Natural killer cell (primary cell): ENCODE results near the gene SUDS3. TPM values are rescaled to one million over a fixed set of nuclear protein-coding genes. Genes with fewer than 3 reads are reported as not detected.
"Not testable (repeated sequence)": the region's sequence is repeated elsewhere in the genome, so short reads cannot be mapped to it uniquely, and the experiment has no call there.

Experiments used
- ATAC-seq, 3 donors: fragments of 150-1000 bp in 2 of 3; fragments of 200-7000 bp in 1 of 3; cut with Tn5 transposase; 1 replicate in 1 of 3; 2 replicates in 2 of 3; pipeline ENCODE4 v1.10.0; 2021; ENCODE audit warnings: mild to moderate bottlenecking in 2 of 3, moderate library complexity in 2 of 3
- DNase-seq, 2 donors: peaks; one replicate each; pipeline versions ENCODE4 v3.0.0 to v3.0.0-alpha.2; 2013 to 2021; ENCODE audit warnings: mixed read lengths in 1 of 2
- H3K27ac ChIP-seq: one replicate; pipeline ENCODE4 v1.5.1; 2013; ENCODE audit warnings: mild to moderate bottlenecking, low read length
- H3K27me3 ChIP-seq: one replicate; pipeline ENCODE4 v1.6.1; 2013; ENCODE audit warnings: low read length; ENCODE audit not compliant: control insufficient read depth, insufficient read depth
- H3K36me3 ChIP-seq: one replicate; pipeline ENCODE4 v1.6.1; 2013; ENCODE audit warnings: low read length; ENCODE audit not compliant: control insufficient read depth, insufficient read depth
- H3K4me1 ChIP-seq: one replicate; pipeline ENCODE4 v1.6.1; 2013; ENCODE audit warnings: low read length; ENCODE audit not compliant: control insufficient read depth, insufficient read depth
- H3K4me3 ChIP-seq: one replicate; pipeline ENCODE4 v1.5.1; 2013; ENCODE audit warnings: low read length
- H3K9me3 ChIP-seq: one replicate; pipeline ENCODE4 v1.6.1; 2013; ENCODE audit warnings: low read length; ENCODE audit not compliant: control insufficient read depth, insufficient read depth
- H3K27ac Mint-ChIP-seq, 2 donors: one replicate each; pipeline ENCODE4 v1.8.0; 2022; ENCODE audit warnings: mild to moderate bottlenecking in 2 of 2, mixed read lengths in 2 of 2, moderate library complexity in 1 of 2
- H3K27me3 Mint-ChIP-seq, 2 donors: one replicate each; pipeline ENCODE4 v1.8.0; 2022; ENCODE audit warnings: low read depth in 2 of 2, mixed read lengths in 2 of 2
- H3K36me3 Mint-ChIP-seq: one replicate; pipeline ENCODE4 v1.8.0; 2022; ENCODE audit warnings: mixed read lengths
- H3K4me1 Mint-ChIP-seq, 2 donors: one replicate each; pipeline ENCODE4 v1.8.0; 2022; ENCODE audit warnings: mixed read lengths in 2 of 2
- H3K4me3 Mint-ChIP-seq: one replicate; pipeline ENCODE4 v1.8.0; 2022; ENCODE audit warnings: mild to moderate bottlenecking, moderate library complexity, mixed read lengths
- H3K9me3 Mint-ChIP-seq, 2 donors: one replicate each; pipeline ENCODE4 v1.8.0; 2022; ENCODE audit warnings: mixed read lengths in 2 of 2
- CTCF ChIP-seq: fragments of 200-600 bp; IDR thresholded peaks from one replicate; pipeline ENCODE4 v1.8.0; 2022; ENCODE audit warnings: antibody characterized with exemption
- WGBS: methylation state at CpG from one replicate; pipeline ENCODE4 v1.1.7; 2013; ENCODE audit warnings: missing lambda C conversion rate; ENCODE audit not compliant: insufficient coverage; 5-methylcytosine and 5-hydroxymethylcytosine counted together
- intact Hi-C: fragments of 100-400 bp; cut with micrococcal nuclease; formaldehyde crosslinking; loops from one replicate; pipeline ENCODE4 v1.14.2; 2022
- total RNA-seq, 4 donors: library from RNA; stranded (reverse); fragments of 120-200 nt in 1 of 4; gene quantifications; one replicate each; pipeline versions ENCODE4 v1.2.3 to v1.2.4, GENCODE V29; 2013 to 2022

SUDS3 gene
- total RNA-seq, 3 donors from 2014 or later (not counting 1 experiment from before 2014, with no cell fraction given) = 27.5 to 40.3 (median 35.7) TPM

DNA sequence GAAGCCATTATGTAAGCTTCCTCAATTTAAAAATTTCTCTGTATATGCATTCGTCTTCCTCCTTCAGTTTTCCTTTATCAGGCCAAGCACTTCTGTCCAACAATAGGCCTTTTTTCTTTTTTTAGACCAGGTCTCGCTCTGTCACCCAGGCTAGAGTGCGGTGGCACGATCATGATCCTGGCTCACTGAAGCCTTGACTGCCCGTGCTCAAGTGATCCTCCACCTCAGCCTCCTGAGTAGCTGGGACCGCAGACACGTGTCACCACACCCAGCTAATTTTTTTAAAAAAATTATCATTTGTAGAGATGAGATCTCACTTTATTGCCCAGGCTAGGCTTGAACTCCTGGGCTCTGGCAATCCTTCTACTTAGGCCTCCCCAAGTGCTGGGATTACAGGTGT, 29.5 kb upstream of the SUDS3 start:
- intact Hi-C loops = no loop called here
- Histone ChIP-seq H3K36me3 (no peaks in the 10 kb centered on the region), H3K27ac (peak overlapping the region; percentile 42), H3K27me3 (no peaks in the 10 kb centered on the region), H3K4me3 (no peak overlapping the region), H3K4me1 (peaks cover 11% of the 10 kb centered on the region), H3K9me3 (no peaks in the 10 kb centered on the region)
- DNase-seq = no peak
- Mint-ChIP-seq H3K9me3 (no peaks in the 10 kb centered on the region), H3K36me3 (no peaks in the 10 kb centered on the region), H3K4me3 (peak overlapping the region; percentile 33), H3K4me1 (peaks cover 46 to 52% of the 10 kb centered on the region in 2 donors), H3K27me3 (no peaks in the 10 kb centered on the region), H3K27ac (peak overlapping the region; percentile 50 to 76)
- TF ChIP-seq CTCF = no peak
- peak; percentile 41 to 68 (median 67) for ATAC-seq
- WGBS = 43% methylated on average over 5 of the region's 7 CpGs

GRCh38 chr12:118347916-118348315, 28.4 kb upstream of the SUDS3 start:
- Histone ChIP-seq H3K4me3 (no peak overlapping the region), H3K9me3 (no peaks in the 10 kb centered on the region), H3K27me3 (no peaks in the 10 kb centered on the region), H3K36me3 (no peaks in the 10 kb centered on the region), H3K27ac (no peak overlapping the region), H3K4me1 (peaks cover 7% of the 10 kb centered on the region)
- no peak for DNase-seq
- WGBS = 89% methylated on average over 2 of the region's 2 CpGs
- no peak for TF ChIP-seq CTCF
- Mint-ChIP-seq H3K9me3 (no peaks in the 10 kb centered on the region), H3K4me1 (peaks cover 45 to 51% of the 10 kb centered on the region in 2 donors), H3K27me3 (no peaks in the 10 kb centered on the region), H3K36me3 (no peaks in the 10 kb centered on the region), H3K4me3 (peak overlapping the region; percentile 33), H3K27ac (peak overlapping the region; percentile 50 to 76)
- intact Hi-C loops = no loop called here
- ATAC-seq = no peak

- ATAC-seq (no peak), DNase-seq (no peak)
- Histone ChIP-seq H3K4me3 (no peak overlapping the region), H3K36me3 (no peaks in the 10 kb centered on the region), H3K27ac (no peak overlapping the region), H3K9me3 (no peaks in the 10 kb centered on the region), H3K4me1 (peaks cover 12% of the 10 kb centered on the region), H3K27me3 (no peaks in the 10 kb centered on the region)
- 96% methylated on average over 6 of the region's 6 CpGs for WGBS
- Mint-ChIP-seq H3K36me3 (no peaks in the 10 kb centered on the region), H3K27ac (no peak overlapping the region), H3K9me3 (no peaks in the 10 kb centered on the region), H3K4me1 (peaks cover 52 to 60% of the 10 kb centered on the region in 2 donors), H3K4me3 (no peak overlapping the region), H3K27me3 (no peaks in the 10 kb centered on the region)
- intact Hi-C loops = no loop called here
- TF ChIP-seq CTCF = no peak
Measured at GRCh38 chr12:118350908-118351559, 25.3 kb upstream of the SUDS3 start.

DNA sequence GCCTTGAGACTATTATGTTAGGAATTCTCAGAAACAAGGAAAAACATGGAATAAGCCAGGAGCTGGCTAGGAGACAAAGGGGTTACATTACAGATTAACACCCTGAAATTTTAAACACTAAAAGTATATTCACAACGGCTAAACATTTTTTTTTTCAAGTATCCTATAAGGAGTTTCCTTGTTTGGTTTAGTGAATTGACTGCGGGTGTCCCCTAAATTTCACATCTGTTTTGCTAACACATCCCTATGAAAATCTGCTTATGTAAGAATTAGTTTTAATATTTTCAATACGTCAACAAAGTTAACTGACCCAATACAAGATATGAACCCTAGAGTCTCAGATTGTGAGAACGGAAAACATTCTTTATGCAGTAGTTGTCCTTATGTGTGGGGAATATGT, 22.6 kb upstream of the SUDS3 start:
- intact Hi-C loops = no loop called here
- no peaks in the 10 kb centered on the region for H3K27me3 ChIP-seq
- Mint-ChIP-seq H3K27me3 (no peaks in the 10 kb centered on the region), H3K4me3 (no peak overlapping the region), H3K9me3 (no peaks in the 10 kb centered on the region), H3K27ac (peak overlapping the region; percentile 90 to 91), H3K36me3 (no peaks in the 10 kb centered on the region), H3K4me1 (peaks cover 49 to 59% of the 10 kb centered on the region in 2 donors)
- H3K27ac ChIP-seq = no peak overlapping the region
- H3K4me1 ChIP-seq = peaks cover 12% of the 10 kb centered on the region
- H3K36me3 ChIP-seq = no peaks in the 10 kb centered on the region
- TF ChIP-seq CTCF = no peak
- H3K9me3 ChIP-seq = no peaks in the 10 kb centered on the region
- ATAC-seq = no peak
- WGBS = no CpG with 5 or more reads among the region's 4 CpGs
- no peak overlapping the region for H3K4me3 ChIP-seq
- no peak for DNase-seq

- H3K9me3 ChIP-seq, H3K27me3 Mint-ChIP-seq, H3K36me3 Mint-ChIP-seq, H3K4me3 ChIP-seq, intact Hi-C loops, ATAC-seq, H3K36me3 ChIP-seq, DNase-seq, H3K9me3 Mint-ChIP-seq, H3K27ac ChIP-seq, H3K27me3 ChIP-seq: not testable (repeated sequence)
- peaks cover 13% of the 10 kb centered on the region for H3K4me1 ChIP-seq
- Mint-ChIP-seq H3K4me1 (peaks cover 53 to 66% of the 10 kb centered on the region in 2 donors), H3K27ac (peak overlapping the region; percentile 90 to 91), H3K4me3 (peak overlapping the region; percentile 49)
- 92% methylated on average over 4 of the region's 4 CpGs for WGBS
Measured at GRCh38 chr12:118354503-118354902, 21.9 kb upstream of the SUDS3 start.
